GM12864 (cell line): ENCODE results near the gene HOXA1.

Source experiments
- DNase-seq: peaks from one replicate; pipeline ENCODE4 v3.0.0-alpha.2; 2011; ENCODE audit warnings: low read depth
- H3K4me3 ChIP-seq: 2 replicates; pipeline ENCODE4 v1.5.1; 2011; ENCODE audit warnings: mild to moderate bottlenecking, low read depth, low read length, control low read depth
- CTCF ChIP-seq: IDR thresholded peaks from 2 replicates; pipeline ENCODE4 v1.5.1; 2011; ENCODE audit warnings: low read depth, mild to moderate bottlenecking, moderate library complexity, low read length, control low read depth, inconsistent platforms; ENCODE audit errors: missing control alignments

Gene HOXA1

GRCh38 chr7:27106181-27106900 lies 10.5 kb upstream of the HOXA1 start:
- DNase-seq = no peak
- no peak overlapping the region for H3K4me3 ChIP-seq
- TF ChIP-seq CTCF = no peak

DNA sequence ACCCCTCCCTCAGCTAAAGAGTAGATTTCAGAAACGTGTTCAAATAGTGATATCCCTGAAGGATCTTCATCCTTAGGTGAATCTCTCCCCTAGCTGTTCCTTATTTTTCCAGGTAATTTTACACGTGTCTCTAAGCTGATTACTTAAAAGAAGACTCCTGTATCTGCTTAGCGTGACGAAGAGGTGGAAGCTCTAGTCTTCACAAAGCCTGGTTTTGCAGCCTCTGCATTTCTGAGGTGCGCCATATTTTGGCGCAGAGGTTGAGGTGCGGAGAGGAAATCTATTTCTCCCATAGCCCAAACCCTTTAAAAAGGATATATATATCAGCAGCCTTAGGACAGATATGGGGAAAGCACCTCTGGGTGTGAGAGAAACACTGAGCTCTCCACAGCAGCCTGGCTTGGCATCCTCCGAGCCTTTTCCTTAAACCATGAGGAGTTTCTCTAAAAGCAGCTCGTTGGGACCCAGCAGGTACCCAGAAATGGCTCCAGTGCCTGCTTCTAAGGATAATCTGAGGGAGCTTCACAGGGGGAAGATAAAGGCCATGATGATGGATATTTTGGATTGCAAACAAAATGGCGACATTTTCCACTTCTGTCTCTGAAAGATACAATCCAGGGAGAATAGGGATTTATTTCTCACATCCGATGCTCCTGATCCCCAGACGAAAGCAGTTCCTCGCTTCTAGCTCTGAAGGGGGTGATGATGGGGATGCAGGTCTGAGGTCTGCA lies 9.7 kb upstream of the HOXA1 start:
- DNase-seq = no peak
- no peak for TF ChIP-seq CTCF
- H3K4me3 ChIP-seq = no peak overlapping the region

GRCh38 chr7:27104341-27105058 lies 8.7 kb upstream of the HOXA1 start:
- DNase-seq = no peak
- no peak overlapping the region for H3K4me3 ChIP-seq
- TF ChIP-seq CTCF = no peak

GRCh38 chr7:27103489-27104226 lies 7.9 kb upstream of the HOXA1 start:
- TF ChIP-seq CTCF = no peak
- no peak for DNase-seq
- no peak overlapping the region for H3K4me3 ChIP-seq

DNA sequence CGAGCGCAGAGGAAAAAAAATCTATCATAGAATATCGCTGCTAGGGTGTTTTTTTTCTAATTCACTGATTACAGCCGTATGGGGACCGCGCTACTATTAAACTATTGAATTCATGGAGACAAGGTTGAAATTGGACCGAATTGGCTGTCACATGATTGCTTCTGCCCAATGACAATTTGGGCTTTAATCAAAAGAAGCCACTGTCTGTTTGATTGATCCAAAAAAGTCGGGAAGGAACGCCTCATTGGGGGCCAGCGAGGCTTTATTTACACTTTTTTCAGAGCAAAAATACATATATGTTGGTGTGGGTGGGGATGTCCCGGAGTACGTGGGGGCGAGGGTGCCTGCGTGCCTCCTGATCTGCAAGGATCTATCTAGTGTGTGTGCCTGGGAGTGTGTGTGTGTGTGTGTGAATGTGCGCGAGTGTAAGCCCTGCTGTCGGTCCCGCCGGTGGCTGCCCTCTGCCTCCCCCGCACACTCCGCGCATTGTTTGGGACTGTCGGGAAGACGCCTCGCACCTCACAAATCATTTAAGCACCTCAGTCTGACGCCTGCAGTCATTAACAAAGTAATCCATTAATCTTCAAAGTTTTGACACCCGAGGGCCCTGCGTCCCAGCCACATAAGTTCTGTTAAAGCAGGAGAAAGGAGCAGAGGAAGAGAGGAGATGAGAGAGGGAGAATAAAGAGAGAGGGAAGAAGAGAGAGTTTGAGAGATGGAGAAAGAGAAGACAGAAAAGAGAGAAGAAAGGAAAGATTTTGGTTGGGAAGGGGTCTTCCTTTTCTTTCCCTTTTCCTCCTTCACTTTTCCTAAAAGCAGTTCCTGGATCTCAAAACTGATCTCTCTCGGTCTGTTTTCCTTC lies 7.0 kb upstream of the HOXA1 start, which contains the start of gene HOXA2:
Gene HOXA2 (minus strand): TSS at position 103 of the 862 bp plus-strand sequence. CDS start 183 bp downstream, outside the sequence.
- no peak for TF ChIP-seq CTCF
- H3K4me3 ChIP-seq = no peak within 1 kb of the TSS
- DNase-seq = no peak
